Activated CD8-positive, alpha-beta T cell treated with anti-CD3 and anti-CD28 coated beads, Interleukin-2, amount 10 ng/mL, durations not matched to agents 7 days and 5 days (primary cell): ENCODE results near the gene CFAP251. TPM values are rescaled to one million over a fixed set of nuclear protein-coding genes. Genes with fewer than 3 reads are reported as not detected.

ENCODE experiments used
- ATAC-seq: fragments of 150-1000 bp; cut with Tn5 transposase; one replicate; pipeline ENCODE4 v1.10.0; 2021; ENCODE audit warnings: moderate library complexity
- CTCF ChIA-PET: fragments of 350-600 bp; sonication (Branson Sonifier 250); formaldehyde crosslinking; loops from one replicate; lab custom pipeline; 2021; ENCODE audit warnings: antibody characterized with exemption; lab: Charles Lee
- POLR2A ChIA-PET: fragments of 350-600 bp; sonication (Branson Sonifier 250); formaldehyde crosslinking; loops from one replicate; lab custom pipeline; 2021; ENCODE audit warnings: antibody characterized with exemption; lab: Charles Lee
- DNase-seq: peaks from one replicate; pipeline ENCODE4 v3.0.0-alpha.2; 2020
- H3K27ac Mint-ChIP-seq: one replicate; pipeline ENCODE4 v1.8.0; 2021; ENCODE audit warnings: mild to moderate bottlenecking, mixed read lengths
- H3K27me3 Mint-ChIP-seq: one replicate; pipeline ENCODE4 v1.8.0; 2021; ENCODE audit warnings: low read depth, mixed read lengths
- H3K36me3 Mint-ChIP-seq: one replicate; pipeline ENCODE4 v1.8.0; 2021; ENCODE audit warnings: low read depth, mixed read lengths
- H3K4me1 Mint-ChIP-seq: one replicate; pipeline ENCODE4 v1.8.0; 2021; ENCODE audit warnings: low read depth, mixed read lengths
- H3K4me3 Mint-ChIP-seq: one replicate; pipeline ENCODE4 v1.8.0; 2021; ENCODE audit warnings: mild to moderate bottlenecking, mixed read lengths
- H3K9me3 Mint-ChIP-seq: one replicate; pipeline ENCODE4 v1.8.0; 2022; ENCODE audit warnings: mixed read lengths; ENCODE audit not compliant: insufficient read depth
- total RNA-seq, 2 experiments: library from RNA; stranded (reverse); gene quantifications; one replicate each; pipeline ENCODE4 v1.2.3, GENCODE V29; 2021

The CFAP251 gene
- total RNA-seq, 2 experiments from 2014 or later: 0.70 to 0.82 TPM

DNA sequence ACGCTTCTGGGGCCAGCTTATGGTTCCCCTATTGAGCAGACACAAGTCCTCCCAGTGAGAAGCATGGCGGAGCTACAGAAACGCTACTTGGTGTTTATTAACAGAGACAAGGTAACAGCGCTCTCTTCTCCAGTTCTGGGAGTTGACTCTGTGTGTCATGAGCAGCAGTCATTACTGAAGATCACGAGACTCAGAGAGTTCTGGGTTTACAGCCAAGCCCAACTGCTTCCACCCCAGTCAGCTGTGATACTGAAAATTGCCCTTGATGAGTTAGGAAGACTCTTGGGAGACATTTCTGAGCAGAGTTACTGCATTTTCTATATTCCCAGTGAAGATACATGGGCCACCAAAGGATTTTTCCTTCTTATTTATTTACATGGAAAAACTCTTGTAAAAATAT lies 48.6 kb downstream of the CFAP251 start:
- H3K4me1 Mint-ChIP-seq: peaks cover 3% of the 10 kb centered on the region
- no peak overlapping the region for H3K4me3 Mint-ChIP-seq
- no peak overlapping the region for H3K27ac Mint-ChIP-seq
- no peaks in the 10 kb centered on the region for H3K9me3 Mint-ChIP-seq
- no peak for DNase-seq
- no peaks in the 10 kb centered on the region for H3K27me3 Mint-ChIP-seq
- POLR2A ChIA-PET: no interaction called here
- ATAC-seq: no peak
- CTCF ChIA-PET: interaction anchor here (0.9 kb wide), 1 partner anchor 171 kb away, joined by 3 read pairs; no protein-coding TSS in a partner anchor
- H3K36me3 Mint-ChIP-seq: no peaks in the 10 kb centered on the region

DNA sequence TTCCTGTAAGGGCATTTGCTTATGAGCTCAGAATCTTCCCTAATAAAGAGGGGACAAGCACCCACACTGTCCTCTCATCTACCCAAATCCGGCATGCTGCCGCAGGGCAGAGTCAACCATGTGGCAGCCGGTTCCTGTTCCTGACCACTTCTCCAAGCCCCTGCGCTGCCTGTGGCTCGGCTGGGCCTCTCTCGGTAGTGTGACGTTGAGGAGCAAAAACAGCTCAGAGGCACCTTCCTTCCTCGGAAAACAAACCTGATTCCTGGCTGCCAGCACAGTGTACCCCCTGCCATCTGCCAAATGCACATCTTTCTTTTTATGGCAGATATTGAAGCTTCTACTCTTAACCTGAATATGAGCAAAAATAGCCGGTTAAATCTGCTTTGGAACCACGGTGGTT lies 50.5 kb downstream of the CFAP251 start:
- ATAC-seq: no peak
- Mint-ChIP-seq H3K4me3 (no peak overlapping the region), H3K36me3 (peaks cover 6% of the 10 kb centered on the region), H3K9me3 (no peaks in the 10 kb centered on the region), H3K4me1 (peaks cover 3% of the 10 kb centered on the region), H3K27ac (no peak overlapping the region), H3K27me3 (no peaks in the 10 kb centered on the region)
- ChIA-PET CTCF (interaction anchor here (0.8 kb wide), 1 partner anchor 155 kb away, joined by 3 read pairs; no protein-coding TSS in a partner anchor), POLR2A (no interaction called here)
- DNase-seq: no peak

DNA sequence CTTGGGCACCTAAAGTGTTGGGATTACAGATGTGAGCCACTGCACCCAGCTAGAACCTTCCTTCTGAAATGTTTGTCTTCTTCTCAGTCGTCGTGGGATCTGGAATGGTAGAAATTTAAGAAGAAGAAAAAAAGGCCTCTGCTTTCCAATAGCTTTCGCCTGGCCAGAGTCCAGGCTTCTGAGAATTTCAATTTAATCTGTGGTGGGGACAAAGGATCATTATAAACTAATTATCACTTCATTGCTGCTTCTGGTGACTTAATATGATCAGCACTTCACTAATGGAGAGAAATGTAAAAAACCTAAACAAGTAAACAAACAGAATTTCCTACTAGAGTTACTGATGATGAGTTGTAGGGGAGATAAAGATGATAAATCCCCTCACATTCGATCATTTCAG lies 51.3 kb downstream of the CFAP251 start:
- H3K4me1 Mint-ChIP-seq: peaks cover 3% of the 10 kb centered on the region
- ATAC-seq (no peak), DNase-seq (no peak)
- H3K36me3 Mint-ChIP-seq: peaks cover 6% of the 10 kb centered on the region
- ChIA-PET POLR2A (no interaction called here), CTCF (interaction anchor here (2.5 kb wide), 1 partner anchor 22 kb away, joined by 6 read pairs; no protein-coding TSS in a partner anchor)
- H3K27me3 Mint-ChIP-seq: no peaks in the 10 kb centered on the region
- H3K9me3 Mint-ChIP-seq: no peaks in the 10 kb centered on the region
- H3K4me3 Mint-ChIP-seq: no peak overlapping the region
- no peak overlapping the region for H3K27ac Mint-ChIP-seq

DNA sequence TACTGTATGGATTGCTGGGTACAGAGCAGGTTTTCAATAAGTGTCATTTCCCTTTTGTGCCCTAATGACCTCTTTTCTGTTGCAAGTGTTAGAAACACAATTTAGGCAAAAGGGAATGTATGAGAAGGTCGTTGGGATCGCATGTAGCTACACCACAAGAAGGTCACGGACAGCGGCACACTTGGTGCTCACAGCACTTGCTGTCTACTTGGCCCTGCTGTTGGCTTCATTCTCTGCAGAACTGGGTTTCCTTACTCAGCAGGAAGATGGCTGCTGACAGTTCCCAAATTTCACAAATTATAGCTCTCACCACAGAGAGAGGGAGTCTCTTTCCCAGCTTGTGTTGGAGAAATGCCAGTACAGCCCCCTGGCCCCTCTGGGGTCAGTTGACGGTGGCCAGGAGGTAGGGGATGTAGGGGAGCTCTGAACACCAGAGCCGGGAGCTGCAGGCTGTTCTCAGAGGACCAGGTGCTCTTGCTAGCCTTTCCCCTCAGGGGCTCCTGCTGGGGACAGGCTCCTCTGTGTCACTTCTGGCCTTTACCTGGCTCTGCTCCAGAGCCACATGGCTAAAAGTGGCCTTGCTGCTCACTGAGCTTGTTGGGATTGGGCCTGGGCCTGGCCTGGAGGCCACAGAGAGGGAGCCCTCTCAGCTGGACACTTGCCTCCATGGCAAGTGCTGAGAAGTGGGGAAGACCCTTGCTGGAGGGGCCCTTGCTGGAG lies 52.3 kb downstream of the CFAP251 start:
- ATAC-seq (no peak), DNase-seq (no peak)
- CTCF ChIA-PET: interaction anchor here (2.5 kb wide), 1 partner anchor 21 kb away, joined by 6 read pairs; no protein-coding TSS in a partner anchor
- H3K27me3 Mint-ChIP-seq: no peaks in the 10 kb centered on the region
- peaks cover 6% of the 10 kb centered on the region for H3K36me3 Mint-ChIP-seq
- H3K4me3 Mint-ChIP-seq: no peak overlapping the region
- POLR2A ChIA-PET: interaction anchor here (0.5 kb wide), 1 partner anchor 27 kb away, joined by 3 read pairs; no protein-coding TSS in a partner anchor
- H3K9me3 Mint-ChIP-seq: no peaks in the 10 kb centered on the region
- H3K27ac Mint-ChIP-seq: no peak overlapping the region
- peaks cover 3% of the 10 kb centered on the region for H3K4me1 Mint-ChIP-seq

- no peak for DNase-seq
- H3K9me3 Mint-ChIP-seq: no peaks in the 10 kb centered on the region
- no peaks in the 10 kb centered on the region for H3K27me3 Mint-ChIP-seq
- ChIA-PET CTCF (no interaction called here), POLR2A (no interaction called here)
- no peak overlapping the region for H3K27ac Mint-ChIP-seq
- H3K4me1 Mint-ChIP-seq: no peaks in the 10 kb centered on the region
- H3K36me3 Mint-ChIP-seq: peaks cover 6% of the 10 kb centered on the region
- no peak for ATAC-seq
- H3K4me3 Mint-ChIP-seq: no peak overlapping the region
Observed at GRCh38 chr12:121974026-121974985, 55.9 kb downstream of the CFAP251 start.

GRCh38 chr12:121975021-121975420 lies 56.6 kb downstream of the CFAP251 start:
- peaks cover 6% of the 10 kb centered on the region for H3K36me3 Mint-ChIP-seq
- ATAC-seq: no peak
- H3K4me3 Mint-ChIP-seq: no peak overlapping the region
- H3K4me1 Mint-ChIP-seq: no peaks in the 10 kb centered on the region
- no peak overlapping the region for H3K27ac Mint-ChIP-seq
- POLR2A ChIA-PET: no interaction called here
- CTCF ChIA-PET: no interaction called here
- no peaks in the 10 kb centered on the region for H3K27me3 Mint-ChIP-seq
- no peaks in the 10 kb centered on the region for H3K9me3 Mint-ChIP-seq
- no peak for DNase-seq

DNA sequence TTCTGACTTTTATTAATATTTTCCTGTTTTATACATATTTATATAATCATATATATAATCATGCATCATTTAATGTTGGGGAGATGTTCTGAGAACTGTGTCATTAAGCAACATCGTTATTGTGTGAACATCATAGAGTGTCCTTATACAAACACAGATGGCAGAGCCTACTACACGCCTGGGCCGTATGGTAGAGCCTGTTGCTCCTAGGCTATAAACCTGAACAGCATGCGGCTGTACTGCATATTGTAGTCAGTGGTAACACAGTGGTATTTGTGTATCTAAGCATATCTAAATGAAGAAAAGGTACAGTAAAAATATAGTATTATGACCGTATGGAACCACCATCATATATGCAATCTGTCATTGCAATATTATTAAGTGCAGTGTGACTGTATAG lies 58.6 kb downstream of the CFAP251 start:
- no peaks in the 10 kb centered on the region for H3K4me1 Mint-ChIP-seq
- POLR2A ChIA-PET: no interaction called here
- H3K4me3 Mint-ChIP-seq: no peak overlapping the region
- H3K27me3 Mint-ChIP-seq: no peaks in the 10 kb centered on the region
- peaks cover 6% of the 10 kb centered on the region for H3K36me3 Mint-ChIP-seq
- no peak overlapping the region for H3K27ac Mint-ChIP-seq
- no peak for ATAC-seq
- CTCF ChIA-PET: no interaction called here
- no peak for DNase-seq
- no peaks in the 10 kb centered on the region for H3K9me3 Mint-ChIP-seq

DNA sequence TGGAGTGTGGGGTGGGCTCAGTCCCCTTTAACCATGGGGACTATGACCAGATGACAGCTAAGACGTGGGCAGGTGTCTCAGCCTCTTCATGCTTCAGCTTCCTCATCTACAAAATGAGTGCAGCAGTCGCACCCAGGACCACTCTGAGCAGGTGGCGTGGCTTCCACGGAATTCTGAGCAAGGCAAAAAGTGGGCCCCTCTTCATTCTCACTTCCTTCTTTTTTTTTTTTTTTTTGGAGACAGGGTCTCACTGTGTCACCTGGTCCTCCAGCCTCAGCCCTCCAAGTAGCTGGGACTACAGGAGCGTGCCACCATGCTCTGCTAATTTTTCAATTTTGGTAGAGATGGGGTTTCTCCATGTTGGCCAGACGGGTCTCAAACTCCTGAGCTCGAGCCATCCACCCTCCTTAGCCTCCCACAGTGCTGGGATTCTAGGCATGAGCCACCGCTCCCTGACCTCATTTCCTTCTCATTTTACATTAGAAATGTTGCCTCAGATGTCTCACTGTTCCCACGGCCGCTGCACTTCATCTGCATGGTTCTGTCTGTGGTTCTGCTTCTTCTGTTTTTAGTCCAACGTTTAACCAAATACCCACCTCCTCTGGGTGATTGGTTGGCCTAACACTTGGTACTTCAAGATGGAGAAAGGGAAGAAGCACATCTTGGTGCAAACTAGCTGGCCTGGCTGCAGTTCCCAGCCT lies 61.9 kb downstream of the CFAP251 start:
- peaks cover 6% of the 10 kb centered on the region for H3K27me3 Mint-ChIP-seq
- CTCF ChIA-PET: no interaction called here
- no peak overlapping the region for H3K4me3 Mint-ChIP-seq

GRCh38 chr12:121980892-121981272 lies 62.5 kb downstream of the CFAP251 start:
- H3K27ac Mint-ChIP-seq: no peak overlapping the region
- ChIA-PET CTCF (no interaction called here), POLR2A (no interaction called here)
- ATAC-seq (no peak), DNase-seq (no peak)
- peaks cover 6% of the 10 kb centered on the region for H3K27me3 Mint-ChIP-seq
- no peak overlapping the region for H3K4me3 Mint-ChIP-seq
- no peaks in the 10 kb centered on the region for H3K9me3 Mint-ChIP-seq
- H3K36me3 Mint-ChIP-seq: no peaks in the 10 kb centered on the region
- peaks cover 7% of the 10 kb centered on the region for H3K4me1 Mint-ChIP-seq

More for the DNA sequence above, 61.9 kb downstream of the CFAP251 start:
- no peaks in the 10 kb centered on the region for H3K9me3 Mint-ChIP-seq
- POLR2A ChIA-PET: no interaction called here
- no peak overlapping the region for H3K27ac Mint-ChIP-seq
- DNase-seq (no peak), ATAC-seq (no peak)
- peaks cover 7% of the 10 kb centered on the region for H3K4me1 Mint-ChIP-seq
- H3K36me3 Mint-ChIP-seq: no peaks in the 10 kb centered on the region

DNA sequence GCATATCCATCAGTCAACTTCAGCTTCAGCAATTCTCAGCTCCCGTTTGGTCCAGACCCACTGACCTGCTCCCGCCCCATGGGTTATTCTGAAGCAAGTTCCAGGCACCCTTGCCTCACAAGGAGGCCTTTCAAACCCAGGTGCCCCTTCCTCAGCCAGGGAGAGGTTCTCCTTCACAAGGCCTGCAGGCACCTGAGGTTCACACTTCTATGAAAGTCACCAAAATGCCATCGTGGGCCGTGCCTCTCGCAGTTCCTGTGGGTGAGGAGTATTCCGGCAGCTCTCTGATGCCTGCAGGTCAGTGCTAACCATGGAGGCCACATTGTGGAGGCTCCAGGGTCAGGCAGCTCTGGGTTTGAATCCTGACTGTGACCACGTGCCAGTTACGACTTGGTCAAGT lies 63.1 kb downstream of the CFAP251 start:
- no peak for ATAC-seq

DNA sequence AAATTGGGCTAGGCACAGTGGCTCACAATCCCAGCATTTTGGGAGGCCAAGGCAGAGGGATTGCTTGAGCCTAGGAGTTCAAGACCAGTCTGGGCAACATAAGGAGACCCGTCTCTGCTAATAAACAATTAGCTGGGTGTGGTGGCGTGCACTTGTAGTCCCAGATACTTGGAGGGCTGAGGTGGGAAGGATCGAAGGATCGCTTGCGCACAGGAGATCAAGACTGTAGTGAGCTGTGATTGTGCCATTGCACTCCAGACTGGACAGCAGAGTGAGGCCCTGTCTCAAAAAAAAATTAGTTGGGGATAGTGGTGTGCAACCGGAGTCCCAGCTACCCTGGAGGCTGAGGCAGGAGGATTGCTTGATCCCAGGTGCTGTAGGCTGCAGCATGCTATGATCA lies 64.6 kb downstream of the CFAP251 start:
- H3K36me3 Mint-ChIP-seq: no peaks in the 10 kb centered on the region
- H3K9me3 Mint-ChIP-seq: no peaks in the 10 kb centered on the region
- DNase-seq (no peak), ATAC-seq (no peak)
- H3K27me3 Mint-ChIP-seq: peaks cover 6% of the 10 kb centered on the region
- H3K4me3 Mint-ChIP-seq: no peak overlapping the region
- CTCF ChIA-PET: no interaction called here
- H3K4me1 Mint-ChIP-seq: peaks cover 7% of the 10 kb centered on the region
- no peak overlapping the region for H3K27ac Mint-ChIP-seq
- POLR2A ChIA-PET: no interaction called here

More for the DNA sequence above, 63.1 kb downstream of the CFAP251 start:
- no peaks in the 10 kb centered on the region for H3K9me3 Mint-ChIP-seq
- POLR2A ChIA-PET: no interaction called here
- H3K4me3 Mint-ChIP-seq: no peak overlapping the region
- peaks cover 7% of the 10 kb centered on the region for H3K4me1 Mint-ChIP-seq
- no peaks in the 10 kb centered on the region for H3K36me3 Mint-ChIP-seq
- no peak for DNase-seq
- H3K27me3 Mint-ChIP-seq: peaks cover 6% of the 10 kb centered on the region
- CTCF ChIA-PET: no interaction called here
- H3K27ac Mint-ChIP-seq: no peak overlapping the region
